Measurements from ENCODE around the gene B4GALT4. TPM values are rescaled to one million over a fixed set of nuclear protein-coding genes. Genes with fewer than 3 reads are reported as not detected.

B4GALT4 gene
- total RNA-seq, 1 experiment from 2014 or later = 46.5 TPM

- no peak for DNase-seq
- Histone ChIP-seq H3K4ac (ENCODE audit: low read depth, low read length) (no peak overlapping the region), H3K79me1 (ENCODE audit: insufficient read depth, low read depth, low read length, poor library complexity, severe bottlenecking) (no peaks in the 10 kb centered on the region), H3K27me3 (ENCODE audit: insufficient read depth, low read length) (no peaks in the 10 kb centered on the region), H3K9ac (ENCODE audit: extremely low read depth, insufficient read length, low read length) (no peak overlapping the region), H3K56ac (ENCODE audit: insufficient read length, low read depth, low read length) (no peak overlapping the region), H2BK15ac (ENCODE audit: low read depth, low read length) (no peak overlapping the region), H4K8ac (replicated peaks; ENCODE audit: insufficient read length, low read depth, low read length) (no peak overlapping the region), H3K14ac (ENCODE audit: insufficient read depth, low read length) (no peak overlapping the region), H3K4me2 (ENCODE audit: insufficient read depth, insufficient read length, low read length) (no peak overlapping the region), H3K23me2 (ENCODE audit: insufficient read length, low read depth, low read length, poor library complexity, severe bottlenecking) (no peaks in the 10 kb centered on the region), H2BK20ac (ENCODE audit: low read depth, low read length, poor library complexity, severe bottlenecking) (no peak overlapping the region), H3K4me1 (ENCODE audit: insufficient read depth, low read length) (no peaks in the 10 kb centered on the region), H4K5ac (ENCODE audit: insufficient read length, low read depth, low read length) (no peak overlapping the region), H2AK5ac (ENCODE audit: insufficient read length, low read length) (no peak overlapping the region), H2BK5ac (ENCODE audit: insufficient read length, low read length) (no peak overlapping the region), H3T11ph (ENCODE audit: low read length) (no peak overlapping the region), H3K18ac (ENCODE audit: insufficient read length, low read depth, low read length) (no peak overlapping the region), H3K23ac (ENCODE audit: insufficient read length, low read depth, low read length) (no peak overlapping the region), H2AFZ (ENCODE audit: low read length) (no peak overlapping the region), H2BK12ac (ENCODE audit: insufficient read length, low read depth, low read length) (no peak overlapping the region), H3K27ac (ENCODE audit: insufficient read length, low read depth, low read length) (no peak overlapping the region), H4K20me1 (ENCODE audit: control insufficient read depth, insufficient read depth, insufficient read length) (no peaks in the 10 kb centered on the region), H4K91ac (ENCODE audit: insufficient read length, low read depth, low read length) (no peak overlapping the region), H3K79me2 (ENCODE audit: insufficient read depth, low read length) (no peaks in the 10 kb centered on the region), H3K9me3 (ENCODE audit: control insufficient read depth, low read depth, low read length) (no peaks in the 10 kb centered on the region), H2BK120ac (ENCODE audit: low read depth, low read length, poor library complexity, severe bottlenecking) (no peak overlapping the region)
- no CpG with 5 or more reads among the region's 4 CpGs for WGBS (ENCODE audit: extremely low coverage, insufficient read length, low lambda C conversion rate)
- Mint-ChIP-seq H3K36me3 (ENCODE audit: insufficient read depth in 1 of 3, low read depth in 3 of 3) (peaks cover 23 to 89% (median 83%) of the 10 kb centered on the region in 3 experiments; a peak in 6 of 7 replicates), H3K27me3 (ENCODE audit: low read depth) (no peaks in the 10 kb centered on the region), H3K4me1 (no peaks in the 10 kb centered on the region), H3K4me3 (no peak overlapping the region), H3K27ac (no peak overlapping the region; a peak in 2 of 7 replicates), H3K9me3 (no peaks in the 10 kb centered on the region)
- no peak for TF ChIP-seq CTCF (conservative IDR thresholded peaks at IDR 0.05)
These were observed 21.6 kb downstream of the B4GALT4 start for GRCh38 chr3:119219069-119219468.
